ENCODE results near the gene PGD. TPM values are rescaled to one million over a fixed set of nuclear protein-coding genes. Genes with fewer than 3 reads are reported as not detected.
"Not testable (repeated sequence)": the region's sequence is repeated elsewhere in the genome, so short reads cannot be mapped to it uniquely, and the experiment has no call there.

Gene PGD
- total RNA-seq, 1 donor from 2014 or later, result 52.4 TPM

- H3K36me3 ChIP-seq (ENCODE audit: control insufficient read depth, insufficient read depth, low read length), result no peaks in the 10 kb centered on the region
- TF ChIP-seq, protein P1, sequence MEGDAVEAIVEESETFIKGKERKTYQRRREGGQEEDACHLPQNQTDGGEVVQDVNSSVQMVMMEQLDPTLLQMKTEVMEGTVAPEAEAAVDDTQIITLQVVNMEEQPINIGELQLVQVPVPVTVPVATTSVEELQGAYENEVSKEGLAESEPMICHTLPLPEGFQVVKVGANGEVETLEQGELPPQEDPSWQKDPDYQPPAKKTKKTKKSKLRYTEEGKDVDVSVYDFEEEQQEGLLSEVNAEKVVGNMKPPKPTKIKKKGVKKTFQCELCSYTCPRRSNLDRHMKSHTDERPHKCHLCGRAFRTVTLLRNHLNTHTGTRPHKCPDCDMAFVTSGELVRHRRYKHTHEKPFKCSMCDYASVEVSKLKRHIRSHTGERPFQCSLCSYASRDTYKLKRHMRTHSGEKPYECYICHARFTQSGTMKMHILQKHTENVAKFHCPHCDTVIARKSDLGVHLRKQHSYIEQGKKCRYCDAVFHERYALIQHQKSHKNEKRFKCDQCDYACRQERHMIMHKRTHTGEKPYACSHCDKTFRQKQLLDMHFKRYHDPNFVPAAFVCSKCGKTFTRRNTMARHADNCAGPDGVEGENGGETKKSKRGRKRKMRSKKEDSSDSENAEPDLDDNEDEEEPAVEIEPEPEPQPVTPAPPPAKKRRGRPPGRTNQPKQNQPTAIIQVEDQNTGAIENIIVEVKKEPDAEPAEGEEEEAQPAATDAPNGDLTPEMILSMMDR (IDR thresholded peaks at IDR 0.05; ENCODE audit: insufficient read depth, low read length, severe bottlenecking), result peak; percentile 12
- DNase-seq (ENCODE audit: low read depth) (no peak), FAIRE-seq (no peak)
- H3K27me3 ChIP-seq (ENCODE audit: control insufficient read depth, insufficient read depth, low read length), result no peaks in the 10 kb centered on the region
- no peak overlapping the region for H3K4me3 ChIP-seq (ENCODE audit: low read depth, low read length)
Observed at GRCh38 chr1:10456048-10456447, 57.2 kb downstream of the PGD start.

DNA sequence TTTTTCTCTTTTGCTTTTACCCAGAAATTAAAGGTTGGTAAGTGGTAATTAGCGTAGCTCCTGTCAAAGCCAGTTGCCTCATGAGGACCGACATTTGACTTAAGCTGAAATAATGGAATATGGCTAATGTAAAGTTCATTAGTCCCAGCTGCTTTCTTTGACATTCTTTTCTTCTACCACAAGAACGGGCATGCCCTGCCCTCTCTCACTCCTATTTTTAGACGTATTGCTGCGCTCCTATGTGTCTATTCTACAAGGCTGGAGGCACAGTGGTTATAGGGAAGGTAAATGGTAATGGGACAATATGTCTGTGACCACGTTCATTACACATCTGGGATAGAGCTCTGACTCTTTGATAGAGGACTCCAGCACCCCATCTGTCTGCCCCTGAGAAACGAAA, 57.8 kb downstream of the PGD start:
- DNase-seq (ENCODE audit: low read depth) (peak; percentile 75), FAIRE-seq (no peak)
- Histone ChIP-seq H3K36me3 (ENCODE audit: control insufficient read depth, insufficient read depth, low read length) (peaks cover 2% of the 10 kb centered on the region), H3K4me3 (ENCODE audit: low read depth, low read length) (no peak overlapping the region), H3K27me3 (ENCODE audit: control insufficient read depth, insufficient read depth, low read length) (no peaks in the 10 kb centered on the region)
- TF ChIP-seq, protein P1 (IDR thresholded peaks at IDR 0.05; ENCODE audit: insufficient read depth, low read length, severe bottlenecking), result no peak

DNA sequence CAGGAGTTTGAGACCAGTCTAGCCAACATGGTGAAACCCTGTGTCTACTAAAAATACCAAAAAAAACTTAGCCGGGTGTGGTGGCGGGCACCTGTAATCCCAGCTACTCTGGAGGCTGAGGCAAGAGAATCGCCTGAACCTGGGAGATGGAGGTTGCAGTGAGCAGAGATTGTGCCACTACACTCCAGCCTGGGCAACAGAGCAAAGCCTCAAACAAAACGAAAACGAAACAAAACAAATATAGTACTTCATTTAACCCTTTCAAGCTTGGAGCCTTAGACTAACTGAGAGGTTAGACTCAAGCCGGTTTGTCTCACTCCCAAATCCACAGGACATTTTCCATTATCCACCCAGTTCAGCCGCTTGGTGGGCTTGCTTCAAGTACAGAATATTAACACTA, 58.6 kb downstream of the PGD start:
- H3K36me3 ChIP-seq (ENCODE audit: control insufficient read depth, insufficient read depth, low read length); DNase-seq (ENCODE audit: low read depth); H3K27me3 ChIP-seq (ENCODE audit: control insufficient read depth, insufficient read depth, low read length); H3K4me3 ChIP-seq (ENCODE audit: low read depth, low read length); FAIRE-seq: not testable (repeated sequence)

DNA sequence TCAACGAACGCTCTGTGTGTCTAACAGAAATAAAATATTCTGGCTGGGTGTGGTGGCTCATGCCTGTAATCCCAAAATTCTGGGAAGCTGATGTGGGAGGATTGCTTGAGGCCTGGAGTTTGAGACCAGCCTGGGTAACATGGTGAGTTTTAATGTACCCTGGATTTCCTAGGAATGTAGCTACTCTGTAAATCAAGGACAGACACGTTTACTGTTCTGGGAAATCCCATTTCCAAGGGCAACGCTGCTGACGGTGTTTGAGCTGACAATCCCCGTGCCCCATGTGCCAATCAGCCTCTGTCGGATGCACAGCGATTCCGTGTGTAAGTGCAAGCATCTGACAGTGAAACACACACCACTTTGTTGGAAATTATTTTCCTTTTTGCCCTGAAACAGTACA, 59.0 kb downstream of the PGD start:
- FAIRE-seq (no peak), DNase-seq (ENCODE audit: low read depth) (no peak)
- Histone ChIP-seq H3K27me3 (ENCODE audit: control insufficient read depth, insufficient read depth, low read length) (no peaks in the 10 kb centered on the region), H3K4me3 (ENCODE audit: low read depth, low read length) (no peak overlapping the region), H3K36me3 (ENCODE audit: control insufficient read depth, insufficient read depth, low read length) (peaks cover 6% of the 10 kb centered on the region)
- TF ChIP-seq, protein P1 (IDR thresholded peaks at IDR 0.05; ENCODE audit: insufficient read depth, low read length, severe bottlenecking), result no peak

DNA sequence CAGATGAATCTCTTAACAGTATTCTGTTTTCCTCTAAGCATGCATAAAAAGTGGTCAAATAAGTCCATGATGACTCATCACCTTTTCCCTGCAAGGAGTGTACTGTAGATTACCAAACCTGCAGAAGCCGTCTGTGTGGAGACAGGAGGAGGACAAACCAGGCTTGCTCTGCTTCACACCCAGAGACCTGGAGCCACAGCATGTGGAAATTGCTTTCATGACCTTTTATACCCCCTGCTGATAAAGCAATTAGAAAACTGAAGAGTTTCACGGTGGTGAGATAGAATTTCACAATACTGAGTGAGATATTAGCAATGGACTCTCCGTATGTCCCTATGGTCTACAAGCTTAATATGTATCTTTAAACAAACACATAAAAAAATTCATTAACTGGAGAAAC, 60.3 kb downstream of the PGD start:
- Histone ChIP-seq H3K36me3 (ENCODE audit: control insufficient read depth, insufficient read depth, low read length) (peaks cover 6% of the 10 kb centered on the region), H3K4me3 (ENCODE audit: low read depth, low read length) (no peak overlapping the region), H3K27me3 (ENCODE audit: control insufficient read depth, insufficient read depth, low read length) (no peaks in the 10 kb centered on the region)
- DNase-seq (ENCODE audit: low read depth) (peak; percentile 90), FAIRE-seq (peak; percentile 68)
- TF ChIP-seq, protein P1 (IDR thresholded peaks at IDR 0.05; ENCODE audit: insufficient read depth, low read length, severe bottlenecking), result no peak

- DNase-seq (ENCODE audit: low read depth) (no peak), FAIRE-seq (no peak)
- TF ChIP-seq, protein P1 (IDR thresholded peaks at IDR 0.05; ENCODE audit: insufficient read depth, low read length, severe bottlenecking), result no peak
- Histone ChIP-seq H3K27me3 (ENCODE audit: control insufficient read depth, insufficient read depth, low read length) (no peaks in the 10 kb centered on the region), H3K36me3 (ENCODE audit: control insufficient read depth, insufficient read depth, low read length) (peaks cover 18% of the 10 kb centered on the region), H3K4me3 (ENCODE audit: low read depth, low read length) (no peak overlapping the region)
Observed at GRCh38 chr1:10467078-10467477, 68.2 kb downstream of the PGD start.
